ENCODE data around the gene RNF8.

RNF8 gene

DNA sequence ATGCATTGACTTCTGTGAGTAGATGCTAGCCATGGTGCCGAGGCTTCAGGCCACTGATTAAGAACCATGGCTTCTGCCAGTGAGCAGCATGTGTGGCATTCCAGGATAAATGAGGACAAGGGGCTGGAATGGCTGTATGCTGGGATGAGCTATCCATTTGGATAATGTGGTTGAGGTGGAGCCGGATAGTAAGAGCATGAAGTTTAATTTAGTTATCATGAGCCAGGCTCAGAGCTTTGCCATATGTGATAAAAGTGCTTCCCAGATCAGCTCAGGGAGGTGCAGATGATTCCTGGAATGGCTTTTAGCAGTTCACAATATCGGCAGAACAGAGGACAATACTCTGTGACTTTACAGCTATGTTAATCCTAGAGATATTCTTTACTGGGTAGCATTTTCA lies 34.6 kb upstream of the RNF8 start:
- TF ChIP-seq, protein P1, sequence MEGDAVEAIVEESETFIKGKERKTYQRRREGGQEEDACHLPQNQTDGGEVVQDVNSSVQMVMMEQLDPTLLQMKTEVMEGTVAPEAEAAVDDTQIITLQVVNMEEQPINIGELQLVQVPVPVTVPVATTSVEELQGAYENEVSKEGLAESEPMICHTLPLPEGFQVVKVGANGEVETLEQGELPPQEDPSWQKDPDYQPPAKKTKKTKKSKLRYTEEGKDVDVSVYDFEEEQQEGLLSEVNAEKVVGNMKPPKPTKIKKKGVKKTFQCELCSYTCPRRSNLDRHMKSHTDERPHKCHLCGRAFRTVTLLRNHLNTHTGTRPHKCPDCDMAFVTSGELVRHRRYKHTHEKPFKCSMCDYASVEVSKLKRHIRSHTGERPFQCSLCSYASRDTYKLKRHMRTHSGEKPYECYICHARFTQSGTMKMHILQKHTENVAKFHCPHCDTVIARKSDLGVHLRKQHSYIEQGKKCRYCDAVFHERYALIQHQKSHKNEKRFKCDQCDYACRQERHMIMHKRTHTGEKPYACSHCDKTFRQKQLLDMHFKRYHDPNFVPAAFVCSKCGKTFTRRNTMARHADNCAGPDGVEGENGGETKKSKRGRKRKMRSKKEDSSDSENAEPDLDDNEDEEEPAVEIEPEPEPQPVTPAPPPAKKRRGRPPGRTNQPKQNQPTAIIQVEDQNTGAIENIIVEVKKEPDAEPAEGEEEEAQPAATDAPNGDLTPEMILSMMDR (IDR thresholded peaks at IDR 0.05), result no peak
- Histone ChIP-seq H3K27ac (no peak overlapping the region), H3K27me3 (no peaks in the 10 kb centered on the region), H3K36me3 (peaks cover 93% of the 10 kb centered on the region), H3K4me1 (ENCODE audit: control insufficient read depth in 1 of 2, insufficient read depth in 1 of 2, low read depth in 1 of 2, low read length in 1 of 2) (no peaks in the 10 kb centered on the region), H3K9me3 (no peaks in the 10 kb centered on the region), H3K4me3 (ENCODE audit: low read depth in 1 of 2, low read length in 1 of 2) (no peak overlapping the region)

DNA sequence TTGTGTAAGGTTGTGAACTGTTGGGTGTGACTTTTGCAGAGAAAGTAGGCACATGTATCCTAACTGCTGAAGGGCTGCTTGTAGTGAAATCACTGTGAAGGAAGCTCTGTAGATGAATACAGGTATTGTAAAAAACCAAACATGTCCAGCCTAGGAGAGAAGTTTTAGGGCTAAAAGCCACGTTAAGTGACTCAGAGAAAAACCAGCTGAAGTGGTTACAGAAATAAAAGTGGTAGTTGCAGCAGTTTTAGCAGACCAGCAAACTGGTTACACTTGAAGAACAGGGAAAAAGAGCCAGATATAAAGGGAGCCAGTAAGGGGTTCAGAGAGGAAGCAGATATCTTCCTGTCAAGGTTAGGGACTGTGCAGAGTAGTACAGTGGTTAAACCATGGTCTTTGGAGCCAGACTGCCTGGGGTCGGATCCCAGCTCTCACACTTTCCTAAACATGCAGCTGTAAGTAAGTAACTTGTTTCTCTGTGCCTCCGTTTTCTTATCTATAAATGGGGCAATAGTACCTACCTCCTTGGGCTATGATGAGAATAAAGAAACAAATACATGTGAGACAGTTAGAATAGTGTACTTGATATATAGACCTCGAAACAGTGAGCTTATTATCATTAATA lies 33.8 kb upstream of the RNF8 start:
- H3K4me3 ChIP-seq (ENCODE audit: low read depth in 1 of 2, low read length in 1 of 2), result no peak overlapping the region
- peaks cover 94% of the 10 kb centered on the region for H3K36me3 ChIP-seq
- no peaks in the 10 kb centered on the region for H3K27me3 ChIP-seq
- no peak overlapping the region for H3K27ac ChIP-seq
- TF ChIP-seq, protein P1 (IDR thresholded peaks at IDR 0.05), result no peak
- no peaks in the 10 kb centered on the region for H3K9me3 ChIP-seq
- H3K4me1 ChIP-seq (ENCODE audit: control insufficient read depth in 1 of 2, insufficient read depth in 1 of 2, low read depth in 1 of 2, low read length in 1 of 2), result no peaks in the 10 kb centered on the region

GRCh38 chr6:37320646-37321045 lies 33.1 kb upstream of the RNF8 start:
- Histone ChIP-seq H3K9me3 (no peaks in the 10 kb centered on the region), H3K36me3 (peaks cover 88% of the 10 kb centered on the region), H3K27ac (no peak overlapping the region), H3K4me1 (ENCODE audit: control insufficient read depth in 1 of 2, insufficient read depth in 1 of 2, low read depth in 1 of 2, low read length in 1 of 2) (no peaks in the 10 kb centered on the region), H3K27me3 (no peaks in the 10 kb centered on the region), H3K4me3 (ENCODE audit: low read depth in 1 of 2, low read length in 1 of 2) (no peak overlapping the region)
- TF ChIP-seq, protein P1 (IDR thresholded peaks at IDR 0.05), result no peak

GRCh38 chr6:37321101-37321500 lies 32.7 kb upstream of the RNF8 start:
- Histone ChIP-seq H3K4me3 (ENCODE audit: low read depth in 1 of 2, low read length in 1 of 2) (no peak overlapping the region), H3K4me1 (ENCODE audit: control insufficient read depth in 1 of 2, insufficient read depth in 1 of 2, low read depth in 1 of 2, low read length in 1 of 2) (no peaks in the 10 kb centered on the region), H3K9me3 (no peaks in the 10 kb centered on the region), H3K27me3 (no peaks in the 10 kb centered on the region), H3K27ac (no peak overlapping the region), H3K36me3 (peaks cover 83% of the 10 kb centered on the region)
- TF ChIP-seq, protein P1 (IDR thresholded peaks at IDR 0.05), result no peak

- Histone ChIP-seq H3K9me3 (no peaks in the 10 kb centered on the region), H3K4me1 (ENCODE audit: control insufficient read depth in 1 of 2, insufficient read depth in 1 of 2, low read depth in 1 of 2, low read length in 1 of 2) (no peaks in the 10 kb centered on the region), H3K27ac (no peak overlapping the region), H3K27me3 (no peaks in the 10 kb centered on the region), H3K36me3 (peaks cover 76% of the 10 kb centered on the region), H3K4me3 (ENCODE audit: low read depth in 1 of 2, low read length in 1 of 2) (no peak overlapping the region)
- TF ChIP-seq, protein P1 (IDR thresholded peaks at IDR 0.05), result no peak
These were observed 32.0 kb upstream of the RNF8 start for GRCh38 chr6:37321516-37322415.
